DND-41 (cell line): ENCODE measurements around the gene CFAP410.

Experiments
- ATAC-seq: fragments of 200-7000 bp; cut with Tn5 transposase; 3 replicates; pipeline ENCODE4 v1.9.1; 2021; ENCODE audit warnings: low read depth; ENCODE audit not compliant: insufficient read depth
- DNase-seq: peaks from one replicate; pipeline ENCODE4 v3.0.0-alpha.2; 2020
- H2AFZ ChIP-seq: 2 replicates; pipeline ENCODE4 v1.6.0; 2012; ENCODE audit warnings: low read depth, low read length
- H3K27ac ChIP-seq: 2 replicates; pipeline ENCODE4 v1.5.1; 2012; ENCODE audit warnings: low read length, inconsistent platforms
- H3K27me3 ChIP-seq: fragments of 200-600 bp; sonication (generic); 2 replicates; pipeline ENCODE4 v1.6.0; 2012; ENCODE audit warnings: low read length, mild to moderate bottlenecking, inconsistent platforms; ENCODE audit not compliant: insufficient read depth, poor library complexity
- H3K36me3 ChIP-seq: 2 replicates; pipeline ENCODE4 v1.5.1; 2012; ENCODE audit warnings: low read length, inconsistent platforms; ENCODE audit not compliant: insufficient read depth
- H3K4me1 ChIP-seq: 2 replicates; pipeline ENCODE4 v1.5.1; 2012; ENCODE audit warnings: mild to moderate bottlenecking, low read length; ENCODE audit not compliant: insufficient read depth
- H3K4me2 ChIP-seq: 2 replicates; pipeline ENCODE4 v1.6.0; 2012; ENCODE audit warnings: mild to moderate bottlenecking, moderate library complexity, low read length, inconsistent platforms; ENCODE audit not compliant: insufficient read depth
- H3K4me3 ChIP-seq, 2 experiments: fragments of 200-600 bp in 1 of 2; shearing (Covaris generic) in 1 of 2; 2 replicates each; pipeline ENCODE4 v1.5.1; 2012 to 2016; ENCODE audit warnings: inconsistent platforms in 2 of 2, low read length in 2 of 2, mild to moderate bottlenecking in 2 of 2, low read depth in 1 of 2, moderate library complexity in 1 of 2
- H3K79me2 ChIP-seq: 2 replicates; pipeline ENCODE4 v1.6.0; 2012; ENCODE audit warnings: low read length, inconsistent platforms; ENCODE audit not compliant: insufficient read depth
- H3K9ac ChIP-seq: 2 replicates; pipeline ENCODE4 v1.6.0; 2012; ENCODE audit warnings: low read depth, mild to moderate bottlenecking, inconsistent platforms, low read length, moderate library complexity
- H3K9me3 ChIP-seq: 2 replicates; pipeline ENCODE4 v1.5.1; 2012; ENCODE audit warnings: low read length, moderate library complexity, mild to moderate bottlenecking, inconsistent platforms; ENCODE audit not compliant: insufficient read depth, severe bottlenecking
- H4K20me1 ChIP-seq: 2 replicates; pipeline ENCODE4 v1.6.0; 2012; ENCODE audit warnings: low read length; ENCODE audit not compliant: insufficient read depth
- CTCF ChIP-seq: IDR thresholded peaks from 2 replicates; pipeline ENCODE4 v1.5.1; 2012; ENCODE audit warnings: borderline replicate concordance, low read length, moderate library complexity, mild to moderate bottlenecking; ENCODE audit not compliant: poor library complexity, severe bottlenecking; ENCODE audit errors: extremely low read depth
- EZH2 ChIP-seq: IDR thresholded peaks from 3 replicates; pipeline ENCODE4 v1.6.1; 2012; ENCODE audit warnings: borderline replicate concordance, low read depth, mild to moderate bottlenecking, moderate library complexity, low read length, inconsistent platforms; ENCODE audit not compliant: severe bottlenecking

CFAP410 gene

GRCh38 chr21:44377201-44377921, 38.2 kb upstream of the CFAP410 start:
- no peak overlapping the region for H3K4me2 ChIP-seq
- no peaks in the 10 kb centered on the region for H3K79me2 ChIP-seq
- no peaks in the 10 kb centered on the region for H3K27me3 ChIP-seq
- H3K9ac ChIP-seq: no peak overlapping the region
- H3K27ac ChIP-seq: no peak overlapping the region
- DNase-seq (peak; percentile 51), ATAC-seq (peak; percentile 72)
- TF ChIP-seq CTCF (peak; percentile 54), EZH2 (no peak)
- no peak overlapping the region for H2AFZ ChIP-seq
- no peak overlapping the region for H3K4me3 ChIP-seq
- no peaks in the 10 kb centered on the region for H3K36me3 ChIP-seq
- H3K9me3 ChIP-seq: no peaks in the 10 kb centered on the region
- no peaks in the 10 kb centered on the region for H4K20me1 ChIP-seq
- no peaks in the 10 kb centered on the region for H3K4me1 ChIP-seq

DNA sequence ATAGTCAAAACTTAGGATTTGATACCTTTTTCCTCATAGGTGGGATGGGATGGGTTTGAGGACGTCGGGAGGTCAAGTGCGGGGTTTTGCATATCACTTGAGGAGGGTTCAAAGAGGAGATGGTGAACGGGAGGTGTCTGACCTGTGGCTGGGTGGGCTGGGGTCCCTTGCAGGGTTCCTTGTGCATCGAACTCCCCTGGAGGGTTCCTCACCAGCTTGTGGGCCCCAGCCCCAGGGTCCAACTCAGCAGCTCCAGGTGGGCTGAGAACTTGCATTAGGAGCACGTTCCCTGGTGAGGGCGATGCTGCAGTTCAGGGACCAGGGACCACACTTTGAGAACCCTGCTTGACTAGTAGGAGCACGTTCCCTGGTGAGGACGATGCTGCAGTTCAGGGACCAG, 37.4 kb upstream of the CFAP410 start:
- no peak for ATAC-seq
- DNase-seq: no peak
- Histone ChIP-seq H2AFZ (no peak overlapping the region), H3K9me3 (no peaks in the 10 kb centered on the region), H4K20me1 (no peaks in the 10 kb centered on the region), H3K9ac (no peak overlapping the region), H3K27me3 (no peaks in the 10 kb centered on the region), H3K4me1 (no peaks in the 10 kb centered on the region), H3K36me3 (no peaks in the 10 kb centered on the region), H3K4me3 (no peak overlapping the region), H3K27ac (no peak overlapping the region), H3K4me2 (no peak overlapping the region), H3K79me2 (no peaks in the 10 kb centered on the region)
- TF ChIP-seq EZH2 (no peak), CTCF (no peak)

DNA sequence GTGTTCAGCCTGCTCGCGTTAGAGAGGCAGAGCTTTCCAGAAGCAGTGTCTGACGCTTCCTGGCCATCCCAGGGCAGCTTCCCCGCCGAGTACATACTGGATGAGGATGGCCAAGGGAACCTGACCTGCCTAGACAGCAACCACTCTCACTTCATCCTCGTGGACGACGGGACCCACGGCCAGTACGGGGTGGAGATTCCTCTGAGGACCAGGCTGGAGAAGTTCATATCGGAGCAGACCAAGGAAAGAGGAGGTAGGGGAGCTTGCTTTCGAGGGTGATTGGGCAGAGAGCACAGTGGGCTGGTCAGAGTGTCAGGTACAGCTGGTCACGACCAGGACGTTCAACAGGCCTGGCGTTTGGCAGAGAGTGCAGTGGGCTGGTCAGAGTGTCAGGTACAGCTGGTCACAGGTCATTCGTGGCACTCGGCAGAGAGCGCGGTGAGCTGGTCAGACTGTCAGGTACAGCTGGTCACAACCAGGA, 36.6 kb upstream of the CFAP410 start:
- ATAC-seq: no peak
- no peak overlapping the region for H3K4me3 ChIP-seq
- H3K79me2 ChIP-seq: no peaks in the 10 kb centered on the region
- no peak for DNase-seq
- H3K27me3 ChIP-seq: no peaks in the 10 kb centered on the region
- H3K4me1 ChIP-seq: no peaks in the 10 kb centered on the region
- no peaks in the 10 kb centered on the region for H4K20me1 ChIP-seq
- no peak overlapping the region for H3K4me2 ChIP-seq
- H3K9ac ChIP-seq: no peak overlapping the region
- H2AFZ ChIP-seq: no peak overlapping the region
- H3K36me3 ChIP-seq: no peaks in the 10 kb centered on the region
- H3K27ac ChIP-seq: no peak overlapping the region
- H3K9me3 ChIP-seq: no peaks in the 10 kb centered on the region
- TF ChIP-seq EZH2 (no peak), CTCF (no peak)

- Histone ChIP-seq H2AFZ (no peak overlapping the region), H3K4me3 (no peak overlapping the region), H3K27ac (no peak overlapping the region), H3K79me2 (no peaks in the 10 kb centered on the region), H3K36me3 (no peaks in the 10 kb centered on the region), H3K4me2 (no peak overlapping the region), H4K20me1 (no peaks in the 10 kb centered on the region), H3K27me3 (no peaks in the 10 kb centered on the region), H3K9ac (no peak overlapping the region), H3K4me1 (no peaks in the 10 kb centered on the region), H3K9me3 (no peaks in the 10 kb centered on the region)
- no peak for ATAC-seq
- DNase-seq: no peak
- TF ChIP-seq CTCF (no peak), EZH2 (no peak)
Measured at GRCh38 chr21:44375281-44375651, 36.1 kb upstream of the CFAP410 start.
